A549 treated with dexamethasone at 1 μM for 4 hours (cell line): ENCODE data around the gene DBI. TPM values are rescaled to one million over a fixed set of nuclear protein-coding genes. Genes with fewer than 3 reads are reported as not detected.

Experiments used
- total RNA-seq: library from RNA; stranded (reverse); fragments of 200-300 nt; extraction: Qiagen RNA extraction; gene quantifications from 5 replicates; pipeline ENCODE4 v1.2.3, GENCODE V29; 2022

The DBI gene
- 397 to 534 TPM (median 405 TPM) in 5 replicates for total RNA-seq

GRCh38 chr2:119366649-119367471, at the start of gene DBI, which contains the start of gene C2orf76:
DBI (plus strand) TSS chr2:119366977; CDS start chr2:119367052, 75 bp downstream.
C2orf76 (minus strand) TSS chr2:119366834; CDS start chr2:119339959, 26,875 bp downstream.

Other genes with a start within 250 kb of the DBI start
- gene C1QL2, start 208.2 kb upstream of the DBI start, total RNA-seq = 0.30 to 0.86 TPM (median 0.67 TPM) in 5 replicates
- gene STEAP3, start 143.1 kb upstream of the DBI start, total RNA-seq = 42.0 to 55.6 TPM (median 53.7 TPM) in 5 replicates
- gene C2orf76, start 143 bp upstream of the DBI start, total RNA-seq = 10.2 to 15.4 TPM (median 11.0 TPM) in 5 replicates
- 1.3 to 2.7 TPM (median 2.5 TPM) in 5 replicates for gene TMEM37, start 64.9 kb downstream of the DBI start, total RNA-seq
- gene SCTR, start 157.5 kb downstream of the DBI start, total RNA-seq = 0.15 to 0.18 TPM in 2 of 5 replicates, not detected in the others
- 0.16 to 0.47 TPM (median 0.33 TPM) in 5 replicates for gene CFAP221, start 177.5 kb downstream of the DBI start, total RNA-seq